DLD1 (cell line): ENCODE results near the gene NKAIN2.

Experiments used
- in situ Hi-C: cut with HindIII; loops from 2 replicates; pipeline ENCODE4 v1.10.0; 2017; ENCODE audit warnings: low sequenced_read_pairs

NKAIN2 gene

DNA sequence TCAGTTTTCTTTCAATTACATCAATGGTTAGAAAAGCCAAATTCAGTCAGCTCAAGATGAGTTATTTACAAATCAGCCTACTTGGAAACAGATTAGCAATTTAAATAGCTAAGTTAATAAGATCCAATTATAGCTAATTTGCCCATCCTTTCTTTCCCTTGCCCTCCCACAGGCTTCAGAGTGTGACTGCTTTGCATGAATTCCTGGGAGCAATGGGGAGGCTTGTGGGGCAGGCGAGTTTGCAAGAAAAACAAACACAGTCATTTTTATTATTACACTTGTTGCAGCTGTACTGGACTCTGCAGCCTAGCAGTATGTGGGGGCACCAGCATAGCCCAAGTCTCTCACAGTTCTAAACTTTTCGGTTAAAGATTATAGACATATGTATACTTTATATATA is 219.0 kb downstream of the NKAIN2 start:
- in situ Hi-C loops = no loop called here

DNA sequence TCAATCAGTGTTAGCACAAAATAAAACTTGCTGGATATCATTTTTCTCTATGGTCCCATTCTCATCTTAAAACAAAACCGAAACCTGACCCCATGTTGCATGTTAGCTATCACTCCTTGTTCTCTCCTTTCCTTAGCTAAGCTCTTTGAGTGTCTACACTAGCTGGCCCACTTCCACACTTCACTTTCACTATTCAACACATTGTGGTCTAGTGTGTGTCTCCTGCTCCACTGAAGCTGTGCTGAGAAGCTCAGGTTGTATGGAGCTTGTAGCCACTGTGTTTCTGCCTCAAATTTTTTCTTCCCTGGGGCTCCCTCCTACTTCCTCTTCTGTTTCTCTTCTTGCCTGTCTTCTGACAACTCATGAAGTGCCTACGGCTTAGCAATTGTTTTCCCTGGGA is 223.0 kb downstream of the NKAIN2 start:
- in situ Hi-C loops = no loop called here

DNA sequence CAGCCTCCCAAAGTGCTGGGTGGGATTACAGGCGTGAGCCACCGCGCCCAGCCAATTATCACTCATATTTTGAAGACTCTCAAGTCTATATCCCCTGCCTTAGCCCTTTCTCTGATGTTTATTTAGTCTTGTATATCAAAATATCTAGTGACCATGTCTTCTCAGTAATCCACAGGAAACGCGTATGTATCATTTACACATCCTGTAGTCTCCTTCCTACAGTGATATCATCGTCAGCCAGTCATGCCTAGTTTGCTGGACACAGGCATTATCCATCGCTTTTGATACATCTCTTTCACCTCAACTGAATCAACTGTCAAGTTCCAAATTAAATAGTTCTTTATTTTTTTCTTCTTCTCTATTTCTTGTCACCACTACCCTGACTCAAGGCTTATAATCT is 223.7 kb downstream of the NKAIN2 start:
- in situ Hi-C loops = no loop called here

DNA sequence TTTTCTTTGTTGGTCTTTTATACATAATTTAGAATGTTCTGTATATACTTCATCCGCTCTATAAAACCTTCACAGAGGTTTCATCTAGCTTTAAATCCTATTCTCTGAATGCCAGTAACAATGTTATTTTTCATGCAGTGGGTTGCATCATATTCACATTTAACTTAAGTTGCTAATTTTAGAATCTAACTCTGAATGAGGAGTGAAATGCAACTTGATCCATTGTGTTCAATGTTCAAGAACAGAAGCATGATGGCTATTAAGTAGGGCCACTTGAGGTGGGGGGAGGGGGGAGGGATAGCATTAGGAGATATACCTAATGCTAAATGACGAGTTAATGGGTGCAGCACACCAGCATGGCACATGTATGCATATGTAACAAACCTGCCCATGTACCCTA is 224.5 kb downstream of the NKAIN2 start:
- in situ Hi-C loops = no loop called here

DNA sequence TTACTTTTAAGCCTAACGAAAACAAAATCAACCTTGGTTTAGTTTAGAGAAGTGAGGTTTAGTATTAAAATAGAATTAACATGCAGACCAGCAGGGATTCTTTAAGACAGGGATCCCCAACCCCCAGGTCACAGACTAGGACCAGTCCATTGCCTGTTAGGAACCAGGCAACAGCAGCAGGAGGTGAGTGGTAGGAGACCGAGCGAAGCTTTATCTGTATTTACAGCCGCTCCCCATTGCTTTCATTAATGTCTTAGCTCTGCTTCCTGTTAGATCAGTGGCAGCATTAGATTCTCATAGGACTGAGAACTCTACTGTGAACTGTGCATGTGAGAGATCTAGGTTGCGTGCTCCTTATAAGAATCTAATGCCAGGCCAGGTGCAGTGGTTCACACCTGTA is 225.9 kb downstream of the NKAIN2 start:
- in situ Hi-C loops = no loop called here

DNA sequence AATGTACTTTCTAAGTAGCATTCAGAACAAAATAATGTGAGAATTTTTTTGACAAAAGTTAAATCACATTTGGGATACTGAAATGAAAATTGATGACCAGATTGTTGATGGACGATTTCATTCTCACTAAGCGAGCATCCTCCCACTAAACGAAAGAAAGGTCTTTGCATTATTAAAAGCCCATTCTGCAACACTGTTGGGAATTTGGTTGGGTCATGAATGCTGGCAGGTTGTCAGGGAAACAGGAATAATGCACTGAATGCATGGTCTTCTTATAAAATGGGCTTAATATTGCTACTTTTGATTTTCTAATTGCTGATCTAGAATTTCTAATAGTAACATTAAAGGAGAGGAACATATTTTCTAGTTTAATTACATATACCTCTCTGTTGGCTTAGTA is 229.8 kb downstream of the NKAIN2 start:
- in situ Hi-C loops = no loop called here

DNA sequence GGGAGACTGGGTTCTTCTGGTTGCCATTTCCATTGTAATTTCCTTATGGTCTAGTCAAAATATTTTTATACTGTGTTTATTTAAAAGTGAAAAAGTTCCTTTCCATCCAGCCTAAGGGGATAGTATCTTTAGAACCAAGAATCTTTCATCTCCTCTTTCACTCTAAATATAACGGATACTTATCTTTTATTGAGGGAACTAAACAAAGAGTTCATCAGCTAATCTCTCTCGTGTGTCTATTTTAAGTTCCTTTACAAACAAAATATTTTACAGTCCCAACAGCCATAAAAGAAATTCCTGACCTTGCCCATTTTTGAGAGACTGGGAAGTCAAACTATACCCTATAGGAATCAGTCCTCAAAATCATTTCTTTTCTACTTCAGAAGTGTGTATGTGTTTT is 232.7 kb downstream of the NKAIN2 start:
- in situ Hi-C loops = no loop called here

DNA sequence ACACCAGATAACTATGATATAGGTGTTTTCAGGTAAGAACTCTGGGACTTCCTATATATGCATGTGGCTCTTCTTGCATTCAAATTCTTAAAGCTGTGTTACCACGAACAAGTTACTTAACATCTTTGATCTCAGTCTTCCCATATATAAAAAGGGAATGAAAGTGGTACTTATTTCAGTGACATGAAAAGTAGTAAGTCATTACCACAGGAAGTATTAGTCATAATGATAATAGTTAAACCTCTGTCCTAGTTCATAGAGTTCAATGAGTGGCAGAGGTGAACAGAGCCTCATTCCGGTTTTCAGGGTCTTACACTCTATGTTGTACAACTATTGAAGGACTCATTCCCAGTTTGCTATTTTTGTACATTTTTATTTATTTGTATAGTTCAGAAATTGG is 237.0 kb downstream of the NKAIN2 start:
- in situ Hi-C loops = no loop called here

DNA sequence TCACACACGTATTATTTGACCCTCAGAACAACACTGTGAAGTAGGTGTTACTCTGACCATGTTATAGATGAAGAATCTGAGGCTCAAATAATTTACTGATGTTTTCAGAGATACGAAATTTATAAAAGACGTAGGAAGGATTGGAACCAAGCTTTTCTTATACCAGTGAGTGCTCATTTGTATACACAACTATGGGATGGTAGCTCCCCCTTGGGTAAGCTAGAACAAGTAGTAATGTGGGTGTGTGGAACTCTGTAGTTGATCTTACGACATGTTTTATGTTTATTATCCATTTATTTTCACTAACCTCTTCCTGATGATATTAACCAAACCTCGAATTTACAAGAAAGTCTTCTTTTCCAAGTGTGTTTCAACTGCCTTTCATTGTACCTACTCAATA is 248.5 kb downstream of the NKAIN2 start:
- in situ Hi-C loops = no loop called here

DNA sequence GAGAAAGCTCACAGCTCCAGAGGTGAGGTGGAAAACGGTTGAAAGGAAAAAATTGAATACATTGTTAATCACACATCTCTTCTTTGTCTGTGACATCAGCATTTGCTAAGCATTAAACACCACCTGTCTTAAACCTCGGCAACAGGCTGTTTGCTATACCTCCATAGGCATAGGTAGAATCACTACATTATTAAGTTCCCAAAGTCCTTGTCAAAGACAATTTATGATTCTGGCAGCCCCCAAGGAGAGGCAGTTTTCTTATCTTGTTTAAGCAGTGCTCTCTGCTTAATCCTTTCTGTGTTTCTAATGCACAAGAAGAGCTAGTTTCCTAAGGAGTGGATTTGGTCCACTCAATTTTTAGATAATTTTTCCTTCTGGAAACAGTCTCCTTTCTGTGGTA is 249.7 kb downstream of the NKAIN2 start:
- in situ Hi-C loops = no loop called here

DNA sequence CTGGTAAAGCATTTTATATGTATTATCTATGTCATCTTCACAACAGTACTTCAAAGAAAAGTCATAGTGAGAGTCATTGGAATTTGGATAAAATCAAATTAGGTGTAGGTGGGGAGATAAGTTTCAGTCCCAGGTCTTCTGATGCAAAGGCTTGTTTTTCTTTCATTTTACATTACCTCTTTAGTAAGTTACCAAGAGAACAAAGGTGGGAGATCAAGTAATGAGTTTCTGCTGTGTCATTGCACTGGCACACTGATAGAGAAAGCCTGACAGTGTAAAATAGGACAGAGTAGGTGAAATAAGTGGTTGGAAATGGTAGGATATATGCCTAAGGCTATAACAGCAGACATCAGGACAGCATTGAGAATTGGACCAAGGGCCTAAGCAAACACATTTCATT is 250.4 kb downstream of the NKAIN2 start:
- in situ Hi-C loops = no loop called here

DNA sequence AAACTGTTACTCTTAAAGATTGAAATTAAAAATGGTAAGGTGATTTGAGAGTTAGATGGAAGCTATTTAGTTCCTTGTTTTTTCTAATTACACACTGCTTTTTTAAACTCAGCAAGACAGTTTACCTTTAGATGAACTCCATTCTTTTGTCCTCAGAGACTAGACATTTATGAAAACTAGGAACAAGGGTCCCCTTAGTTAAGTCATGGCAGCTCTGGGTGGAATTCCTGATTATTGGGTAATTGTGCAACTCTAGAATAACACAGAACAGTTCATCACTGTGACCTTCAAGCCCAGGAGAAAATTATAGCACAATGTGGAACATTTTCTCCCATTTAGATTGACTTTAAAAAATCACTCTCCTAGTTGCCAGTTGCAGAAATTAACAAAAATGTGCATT is 251.7 kb downstream of the NKAIN2 start:
- in situ Hi-C loops = no loop called here

DNA sequence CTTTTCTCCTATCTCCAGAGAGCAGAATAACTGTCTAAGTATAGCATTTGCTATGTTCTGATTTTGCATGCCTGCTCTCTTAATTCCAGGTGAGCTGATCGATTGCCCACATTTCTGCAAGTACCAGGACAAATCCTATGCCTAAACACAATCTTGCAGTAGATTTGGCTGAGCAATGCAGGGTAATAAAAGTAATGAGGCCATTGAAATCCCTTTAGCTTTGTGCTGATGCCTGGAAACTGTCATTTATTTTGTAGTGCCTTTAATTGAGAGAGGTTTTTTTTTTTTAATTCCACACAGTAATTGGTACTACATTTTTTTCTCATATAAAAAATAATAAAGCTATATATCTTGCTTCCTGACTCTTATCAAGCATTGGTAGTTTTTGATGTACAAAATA is 252.3 kb downstream of the NKAIN2 start:
- in situ Hi-C loops = no loop called here

DNA sequence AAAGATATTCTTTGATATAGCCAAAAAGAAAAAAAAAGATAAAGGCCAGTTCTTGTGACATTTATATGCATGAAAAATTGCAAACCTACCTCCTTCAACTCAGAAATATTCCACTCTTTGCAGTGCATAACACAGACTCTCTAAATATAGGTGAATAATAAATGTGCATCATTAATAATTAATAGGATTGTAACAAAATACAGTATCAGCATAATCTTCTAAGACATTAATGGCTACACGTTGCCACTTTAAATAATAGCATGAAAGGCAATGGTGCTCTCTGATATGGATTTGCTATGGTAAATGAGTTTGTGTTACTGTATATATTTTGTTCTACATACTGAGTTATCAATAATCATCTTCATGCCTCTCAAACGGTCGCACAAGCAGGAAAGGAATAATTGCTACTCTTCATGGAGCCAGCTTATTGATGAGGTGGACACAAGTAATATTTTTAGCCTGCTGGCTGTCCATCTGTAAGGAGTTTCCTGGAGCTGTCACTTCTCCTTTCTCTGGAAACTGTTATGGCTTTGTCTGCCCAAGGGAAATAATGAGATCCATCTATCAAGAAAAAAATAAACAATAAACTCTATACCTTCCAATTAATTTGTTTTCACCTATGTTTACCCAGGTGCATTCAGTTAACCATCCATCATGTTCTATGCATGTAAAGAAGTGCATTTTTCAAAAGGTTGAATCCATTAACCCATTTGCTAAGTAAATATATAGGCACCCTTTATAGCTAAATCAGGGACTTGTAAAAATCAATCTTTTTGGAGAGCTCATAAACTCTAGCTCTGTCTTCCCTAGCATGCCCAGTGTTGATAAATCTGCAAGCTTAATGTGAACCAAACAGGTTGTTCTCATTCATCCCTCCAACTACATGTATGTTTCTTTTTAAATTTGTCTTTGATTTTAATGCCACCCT is 253.0 kb downstream of the NKAIN2 start:
- in situ Hi-C loops = no loop called here

DNA sequence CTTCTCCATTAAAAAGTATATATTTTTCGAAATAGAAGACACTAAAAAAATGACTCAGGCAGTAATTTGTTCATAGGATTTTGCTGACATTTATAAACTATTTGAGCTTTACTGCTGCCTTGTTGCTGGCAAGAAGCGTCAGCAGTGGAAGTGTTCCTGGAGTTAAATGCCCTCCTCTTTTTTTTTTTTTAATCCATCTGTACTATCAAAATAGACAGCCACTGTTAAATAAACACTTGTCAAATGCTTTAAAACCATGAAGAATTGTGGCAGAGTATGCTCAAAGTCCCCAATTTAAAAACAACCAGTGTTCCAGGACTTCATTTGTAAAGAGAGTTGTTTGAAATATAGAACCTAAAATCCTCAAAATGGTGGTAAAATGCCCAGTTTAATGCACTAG is 253.8 kb downstream of the NKAIN2 start:
- in situ Hi-C loops = no loop called here

DNA sequence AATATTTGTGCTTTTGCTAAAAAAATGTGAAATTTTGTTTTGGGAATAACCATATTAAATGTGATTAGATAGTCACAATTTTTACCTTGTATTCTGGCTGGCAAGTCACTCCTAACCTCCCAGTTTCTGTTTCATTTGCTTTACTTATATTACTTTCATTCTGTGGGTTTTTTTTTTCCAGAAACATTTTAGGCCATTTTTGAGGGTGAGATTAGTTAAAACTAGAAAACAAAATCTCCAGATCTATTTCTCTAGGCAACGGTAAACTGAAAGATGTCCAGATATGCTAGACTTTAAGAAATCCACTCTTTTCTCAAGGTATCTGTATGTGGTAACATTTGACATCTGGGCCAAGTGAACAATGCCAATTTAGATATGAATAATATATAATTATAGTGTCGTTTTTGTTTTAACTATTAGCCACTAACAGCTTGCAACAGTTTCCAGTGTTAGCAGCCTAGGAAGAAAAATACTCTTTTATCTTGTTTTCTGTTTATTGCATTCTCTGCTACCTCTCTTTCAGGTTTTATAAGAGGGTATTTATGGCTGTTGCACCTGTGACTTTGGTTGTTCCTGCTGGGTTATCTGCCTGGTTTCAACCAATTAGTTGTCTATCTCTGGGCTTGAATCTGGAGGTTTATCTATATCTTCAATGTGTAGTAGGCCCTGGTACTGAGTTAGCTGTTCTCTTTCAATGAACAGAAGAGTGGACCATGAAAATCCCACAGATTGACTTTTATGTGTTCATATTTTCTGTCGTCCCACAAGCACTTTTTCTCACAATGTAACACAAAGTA is 260.9 kb downstream of the NKAIN2 start:
- in situ Hi-C loops = no loop called here

DNA sequence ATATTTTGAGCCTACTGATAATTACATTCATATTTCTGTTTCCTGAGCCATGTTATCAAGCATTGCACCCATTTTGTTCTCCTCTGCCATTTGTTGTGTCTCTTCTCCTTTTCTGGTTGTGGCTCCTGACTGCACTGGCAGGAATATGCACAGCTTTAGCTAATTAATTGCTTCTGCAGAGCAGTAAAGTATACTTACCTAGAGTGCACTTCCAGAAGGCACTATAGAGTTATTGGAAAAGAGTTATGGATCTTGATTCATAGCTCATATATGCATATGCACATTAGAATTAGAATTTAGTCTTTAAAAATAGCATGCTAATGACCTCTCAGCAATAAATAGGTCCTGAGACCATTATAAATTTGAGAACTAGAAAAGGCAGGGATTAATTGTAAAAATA is 262.6 kb downstream of the NKAIN2 start:
- in situ Hi-C loops = no loop called here

DNA sequence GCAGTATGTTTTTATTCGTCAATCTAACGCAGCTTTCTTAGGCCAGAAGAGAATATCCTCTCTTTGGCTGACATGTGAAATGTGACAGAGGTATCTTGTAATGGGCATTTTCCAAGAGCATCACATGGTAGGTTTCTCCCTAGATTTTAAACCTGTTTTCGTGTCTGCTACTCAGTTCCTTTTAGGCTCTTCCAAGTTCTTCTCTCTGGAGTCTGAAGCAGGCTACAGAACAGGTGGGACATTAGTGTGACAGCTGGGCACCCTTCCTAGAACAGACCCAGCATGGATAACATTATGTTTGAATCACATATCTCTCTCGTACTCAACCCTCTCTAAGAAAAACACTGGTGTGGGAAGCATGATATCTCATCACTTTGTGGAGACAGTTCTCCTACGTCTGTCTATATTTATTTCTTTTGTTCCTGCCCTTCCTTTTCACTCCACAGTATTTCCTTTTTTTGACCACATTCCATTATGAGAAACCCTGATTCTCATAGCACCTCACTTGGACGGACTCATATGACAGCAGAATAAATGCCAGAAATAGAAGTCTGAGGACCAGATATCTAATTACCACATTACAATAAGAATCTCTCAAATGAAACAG is 263.4 kb downstream of the NKAIN2 start:
- in situ Hi-C loops = no loop called here

DNA sequence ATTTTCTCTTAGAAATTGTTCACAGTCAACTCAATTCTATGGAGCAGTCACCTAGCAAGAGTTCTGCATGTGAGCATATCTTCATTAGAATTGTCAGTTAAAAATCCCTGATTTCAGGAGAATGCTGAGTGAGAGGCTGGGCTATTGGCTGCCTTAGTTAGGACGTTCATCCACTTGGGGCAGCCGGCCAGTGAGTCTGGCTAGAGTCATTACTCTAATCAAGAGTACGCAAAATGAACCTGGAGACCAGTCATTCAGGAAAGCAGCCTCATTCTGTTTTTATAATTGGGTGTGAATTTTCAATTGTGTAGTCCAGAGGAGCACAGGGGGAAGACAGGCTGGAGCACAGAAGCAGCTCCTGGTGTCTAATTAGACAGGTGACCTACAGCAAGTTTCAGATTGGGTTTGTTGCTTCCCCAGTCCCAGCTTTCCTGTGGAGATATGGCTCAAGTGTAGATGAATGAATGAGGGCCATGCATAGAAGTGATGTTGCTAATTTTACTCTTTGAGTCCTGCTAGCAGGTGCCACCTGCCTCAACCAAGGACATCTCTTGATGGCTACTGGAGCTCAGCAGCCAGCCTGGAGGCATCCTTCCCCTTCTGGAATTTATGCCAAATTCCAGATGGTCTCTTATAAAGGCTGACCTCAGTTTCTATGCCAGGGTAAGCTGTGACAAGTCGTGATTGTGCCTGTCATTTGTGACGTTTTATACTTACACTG is 265.7 kb downstream of the NKAIN2 start:
- in situ Hi-C loops = no loop called here

DNA sequence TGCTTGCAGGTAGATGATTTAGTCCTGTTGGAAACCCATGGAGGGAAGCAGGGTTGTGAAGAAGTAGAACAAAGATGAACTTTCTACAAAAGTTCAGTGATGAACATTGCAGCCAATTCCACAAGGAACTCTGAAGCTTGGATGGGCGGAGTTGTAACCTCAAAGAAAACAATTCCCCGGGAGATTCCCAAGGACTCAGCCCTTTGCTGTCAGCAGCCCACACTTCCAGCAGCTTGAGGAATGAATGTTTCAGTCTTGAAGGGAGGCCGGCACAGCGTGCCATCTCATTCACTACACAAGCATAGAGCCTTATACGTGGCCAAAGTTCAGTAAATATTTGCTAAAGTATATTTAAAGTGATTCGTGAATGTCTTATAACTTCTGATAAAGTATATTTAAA is 269.4 kb downstream of the NKAIN2 start:
- in situ Hi-C loops = no loop called here
